Tibial nerve (tissue), 4 donors: ENCODE results near the gene KLC4. TPM values are rescaled to one million over a fixed set of nuclear protein-coding genes. Genes with fewer than 3 reads are reported as not detected.

ENCODE experiments used
- DNase-seq, 2 donors: peaks; one replicate each; pipeline ENCODE4 v3.0.0-alpha.2; 2019; ENCODE audit warnings: low spot score in 2 of 2
- H3K27ac ChIP-seq, 4 donors: fragments of 200-600 bp; sonication (generic) in 3 of 4; one replicate each; pipeline ENCODE4 v1.5.1; 2017 to 2019; ENCODE audit warnings: mild to moderate bottlenecking in 1 of 4
- H3K27me3 ChIP-seq, 2 donors: fragments of 200-600 bp; sonication (generic) in 1 of 2; one replicate each; pipeline versions ENCODE4 v1.5.1 to v1.6.0; 2017 to 2019
- H3K36me3 ChIP-seq, 3 donors: fragments of 200-600 bp; sonication (generic); one replicate each; pipeline ENCODE4 v1.5.1; 2018 to 2019
- H3K4me1 ChIP-seq, 4 donors: fragments of 200-600 bp; sonication (generic) in 3 of 4; one replicate each; pipeline ENCODE4 v1.5.1; 2017 to 2019
- H3K4me3 ChIP-seq, 4 donors: fragments of 200-600 bp; sonication (generic) in 3 of 4; one replicate each; pipeline ENCODE4 v1.5.1; 2017 to 2019; ENCODE audit warnings: mild to moderate bottlenecking in 1 of 4, moderate library complexity in 1 of 4
- H3K9me3 ChIP-seq, 4 donors: fragments of 200-600 bp; sonication (generic) in 3 of 4; one replicate each; pipeline ENCODE4 v1.5.1; 2017 to 2019
- CTCF ChIP-seq, 5 experiments: fragments of 200-600 bp in 3 of 5; fragments of 450-650 bp in 2 of 5; sonication (generic) in 3 of 5; IDR thresholded peaks; one replicate each; pipeline ENCODE4 v1.5.1; 2016 to 2019; ENCODE audit warnings: antibody characterized with exemption in 5 of 5, mild to moderate bottlenecking in 3 of 5, moderate library complexity in 2 of 5
- EP300 ChIP-seq, 2 donors: sonication (generic); formaldehyde crosslinking; IDR thresholded peaks; one replicate each; pipeline ENCODE4 v1.6.1; 2017; ENCODE audit warnings: antibody characterized with exemption in 2 of 2, mild to moderate bottlenecking in 1 of 2
- POLR2A ChIP-seq, 2 donors: fragments of 450-650 bp; IDR thresholded peaks; one replicate each; pipeline ENCODE4 v1.6.1; 2017; ENCODE audit warnings: antibody characterized with exemption in 2 of 2, mild to moderate bottlenecking in 2 of 2, moderate library complexity in 2 of 2
- WGBS, 2 donors: methylation state at CpG; one replicate each; pipeline ENCODE4 v1.1.5; 2018; 5-methylcytosine and 5-hydroxymethylcytosine counted together
- total RNA-seq, 4 donors: library from RNA; depleted of rRNA; stranded (reverse); fragments of >200 nt; gene quantifications; one replicate each; pipeline ENCODE4 v1.1.0, GENCODE V29; 2016

Gene KLC4
- total RNA-seq, 4 donors from 2014 or later: 21.6 to 32.9 (median 23.8) TPM

GRCh38 chr6:43074847-43075669 lies 15.6 kb downstream of the KLC4 start:
- H3K9me3 ChIP-seq: no peaks in the 10 kb centered on the region
- H3K27me3 ChIP-seq: peaks cover 0 to 27% of the 10 kb centered on the region in 2 donors
- WGBS, 2 donors: 48 to 70% methylated on average over 3 to 6 of the region's 6 CpGs
- peaks cover 0 to 20% (median 3%) of the 10 kb centered on the region in 4 donors for H3K4me1 ChIP-seq
- TF ChIP-seq CTCF (IDR thresholded peaks at IDR 0.05): no peak
- TF ChIP-seq POLR2A (IDR thresholded peaks at IDR 0.05): no peak
- no peak for TF ChIP-seq EP300 (IDR thresholded peaks at IDR 0.05)
- no peak for DNase-seq
- no peak overlapping the region for H3K27ac ChIP-seq
- H3K36me3 ChIP-seq: peaks cover 0 to 53% (median 0%) of the 10 kb centered on the region in 3 donors
- no peak overlapping the region for H3K4me3 ChIP-seq

GRCh38 chr6:43075670-43076463 lies 16.4 kb downstream of the KLC4 start, which contains the start of gene PTK7:
Gene PTK7 (plus strand): TSS chr6:43076314. CDS start chr6:43076489, 175 bp downstream.
- H3K36me3 ChIP-seq: peaks cover 0 to 45% (median 0%) of the 10 kb centered on the region in 3 donors
- H3K27ac ChIP-seq: peak within 1 kb of the TSS in 1 of 4 donors; percentile 13
- no peak for DNase-seq
- H3K27me3 ChIP-seq: peaks cover 0 to 27% of the 10 kb centered on the region in 2 donors
- no peaks in the 10 kb centered on the region for H3K9me3 ChIP-seq
- H3K4me1 ChIP-seq: peaks cover 0 to 20% (median 3%) of the 10 kb centered on the region in 4 donors
- 14 to 19% methylated on average over 8 to 12 of the region's 60 CpGs for WGBS, 2 donors
- TF ChIP-seq POLR2A (IDR thresholded peaks at IDR 0.05) (no peak), CTCF (IDR thresholded peaks at IDR 0.05) (no peak), EP300 (IDR thresholded peaks at IDR 0.05) (no peak)
- peak within 1 kb of the TSS; percentile 22 to 56 (median 38) for H3K4me3 ChIP-seq

GRCh38 chr6:43076464-43077332 lies 17.3 kb downstream of the KLC4 start:
- no peak for TF ChIP-seq EP300 (IDR thresholded peaks at IDR 0.05)
- no peak for TF ChIP-seq CTCF (IDR thresholded peaks at IDR 0.05)
- TF ChIP-seq POLR2A (IDR thresholded peaks at IDR 0.05): no peak
- H3K36me3 ChIP-seq: peaks cover 0 to 37% (median 0%) of the 10 kb centered on the region in 3 donors
- H3K9me3 ChIP-seq: no peaks in the 10 kb centered on the region
- H3K27ac ChIP-seq: peak overlapping the region in 1 of 4 donors; percentile 13
- peaks cover 0 to 20% (median 3%) of the 10 kb centered on the region in 4 donors for H3K4me1 ChIP-seq
- DNase-seq: no peak
- peak overlapping the region; percentile 22 to 56 (median 38) for H3K4me3 ChIP-seq
- H3K27me3 ChIP-seq: peaks cover 0 to 27% of the 10 kb centered on the region in 2 donors
- WGBS, 2 donors: 1 to 2% methylated on average over 42 to 49 of the region's 72 CpGs

GRCh38 chr6:43077333-43077809 lies 17.9 kb downstream of the KLC4 start:
- DNase-seq: no peak
- peak overlapping the region in 2 of 4 donors; percentile 42 to 56 for H3K4me3 ChIP-seq
- H3K9me3 ChIP-seq: no peaks in the 10 kb centered on the region
- H3K4me1 ChIP-seq: peaks cover 0 to 20% (median 3%) of the 10 kb centered on the region in 4 donors
- WGBS, 2 donors: 48 to 49% methylated on average over 8 of the region's 8 CpGs
- peaks cover 0 to 27% of the 10 kb centered on the region in 2 donors for H3K27me3 ChIP-seq
- peaks cover 0 to 30% (median 0%) of the 10 kb centered on the region in 3 donors for H3K36me3 ChIP-seq
- no peak for TF ChIP-seq EP300 (IDR thresholded peaks at IDR 0.05)
- TF ChIP-seq CTCF (IDR thresholded peaks at IDR 0.05): no peak
- no peak for TF ChIP-seq POLR2A (IDR thresholded peaks at IDR 0.05)
- H3K27ac ChIP-seq: no peak overlapping the region
